Choroid plexus epithelial cell (primary cell): Measurements from ENCODE around the gene ADISSP.

Source experiments
- DNase-seq: peaks from one replicate; pipeline ENCODE4 v3.0.0-alpha.2; 2010; ENCODE audit warnings: low read depth
- H3K4me3 ChIP-seq: 2 replicates; pipeline ENCODE4 v1.5.1; 2011; ENCODE audit warnings: low read depth, mild to moderate bottlenecking, control low read depth, low read length, moderate library complexity
- CTCF ChIP-seq: conservative IDR thresholded peaks from 2 replicates; pipeline ENCODE4 v1.5.1; 2011; ENCODE audit warnings: low read depth, mild to moderate bottlenecking, control low read depth, inconsistent platforms, low read length, moderate library complexity

ADISSP gene

GRCh38 chr20:3753501-3754275, 13.9 kb downstream of the ADISSP start:
- no peak for TF ChIP-seq CTCF
- no peak overlapping the region for H3K4me3 ChIP-seq

GRCh38 chr20:3753098-3753497, 14.5 kb downstream of the ADISSP start:
- peak; percentile 91 for TF ChIP-seq CTCF
- DNase-seq: peak; percentile 87
- H3K4me3 ChIP-seq: no peak overlapping the region

More at GRCh38 chr20:3753501-3754275, 13.9 kb downstream of the ADISSP start:
- DNase-seq: no peak

- DNase-seq: no peak
- H3K4me3 ChIP-seq: no peak overlapping the region
- no peak for TF ChIP-seq CTCF
These were observed 15.2 kb downstream of the ADISSP start for GRCh38 chr20:3752386-3752759.

GRCh38 chr20:3751675-3752385, 15.7 kb downstream of the ADISSP start:
- DNase-seq: no peak
- H3K4me3 ChIP-seq: no peak overlapping the region

GRCh38 chr20:3751305-3751674, 16.3 kb downstream of the ADISSP start:
- no peak for DNase-seq
- TF ChIP-seq CTCF: no peak
- no peak overlapping the region for H3K4me3 ChIP-seq

More at GRCh38 chr20:3751675-3752385, 15.7 kb downstream of the ADISSP start:
- no peak for TF ChIP-seq CTCF

- DNase-seq: no peak
- peak; percentile 34 for TF ChIP-seq CTCF
- H3K4me3 ChIP-seq: no peak overlapping the region
These were observed 17.6 kb downstream of the ADISSP start for GRCh38 chr20:3749689-3750531.
